ENCODE measurements around the gene NF1.
"Not testable (repeated sequence)": the region's sequence is repeated elsewhere in the genome, so short reads cannot be mapped to it uniquely, and the experiment has no call there.

The NF1 gene

GRCh38 chr17:31269036-31269577 is 174.3 kb downstream of the NF1 start:
- DNase-seq: no peak

- no peak for DNase-seq
These were observed 174.8 kb downstream of the NF1 start for GRCh38 chr17:31269578-31269983.

- DNase-seq: no peak
These were observed 177.5 kb downstream of the NF1 start for GRCh38 chr17:31272236-31272635.

- no peak for DNase-seq
These were observed 178.0 kb downstream of the NF1 start for GRCh38 chr17:31272803-31273202.

- DNase-seq: no peak
These were observed 178.7 kb downstream of the NF1 start for GRCh38 chr17:31273516-31273915.

- DNase-seq: no peak
These were observed 179.5 kb downstream of the NF1 start for GRCh38 chr17:31274252-31274651.

- DNase-seq: no peak
These were observed 180.3 kb downstream of the NF1 start for GRCh38 chr17:31275116-31275515.

GRCh38 chr17:31279401-31279800 is 184.6 kb downstream of the NF1 start:
- no peak for DNase-seq

- DNase-seq: no peak
These were observed 186.3 kb downstream of the NF1 start for GRCh38 chr17:31281061-31281460.

- DNase-seq: no peak
These were observed 189.1 kb downstream of the NF1 start for GRCh38 chr17:31283841-31284240.

GRCh38 chr17:31286587-31286986 is 191.8 kb downstream of the NF1 start:
- no peak for DNase-seq

- not testable (repeated sequence) for DNase-seq
These were observed 193.2 kb downstream of the NF1 start for GRCh38 chr17:31287932-31288331.

- no peak for DNase-seq
These were observed 195.0 kb downstream of the NF1 start for GRCh38 chr17:31289790-31290189.

GRCh38 chr17:31291820-31292219 is 197.0 kb downstream of the NF1 start:
- DNase-seq: no peak

- DNase-seq: no peak
These were observed 198.8 kb downstream of the NF1 start for GRCh38 chr17:31293581-31293980.

- no peak for DNase-seq
These were observed 199.5 kb downstream of the NF1 start for GRCh38 chr17:31294231-31294630.

GRCh38 chr17:31294820-31295488 is 200.2 kb downstream of the NF1 start:
- DNase-seq: no peak

- no peak for DNase-seq
These were observed 200.7 kb downstream of the NF1 start for GRCh38 chr17:31295489-31295871.

- no peak for DNase-seq
These were observed 201.4 kb downstream of the NF1 start for GRCh38 chr17:31296142-31296541.

GRCh38 chr17:31297090-31297489 is 202.3 kb downstream of the NF1 start, which contains the start of gene OMG:
Gene OMG (minus strand): TSS chr17:31297239. CDS start chr17:31296331, 908 bp downstream.
- no peak for DNase-seq

GRCh38 chr17:31299624-31300023 is 204.8 kb downstream of the NF1 start:
- no peak for DNase-seq

- no peak for DNase-seq
These were observed 212.9 kb downstream of the NF1 start for GRCh38 chr17:31307640-31308039.

- no peak for DNase-seq
These were observed 213.9 kb downstream of the NF1 start for GRCh38 chr17:31308372-31309334.

- DNase-seq: no peak
These were observed 214.8 kb downstream of the NF1 start for GRCh38 chr17:31309556-31309955.
